H1 (cell line): ENCODE results near the gene BCL11A. TPM values are rescaled to one million over a fixed set of nuclear protein-coding genes. Genes with fewer than 3 reads are reported as not detected.

Experiments
- CTCF ChIA-PET: fragments of 300-600 bp; sonication (Branson Sonifier 250); formaldehyde crosslinking; loops from one replicate; lab custom pipeline; 2021; ENCODE audit not compliant: partially characterized antibody; lab: Charles Lee
- POLR2A ChIA-PET: fragments of 300-600 bp; sonication (Branson Sonifier 250); formaldehyde crosslinking; loops from one replicate; lab custom pipeline; 2021; ENCODE audit warnings: inconsistent platforms; ENCODE audit not compliant: partially characterized antibody; lab: Charles Lee
- DNase-seq, 2 experiments: peaks; one replicate each; pipeline versions ENCODE4 v3.0.0 to v3.0.0-alpha.2; 2010 to 2022; ENCODE audit warnings: low spot score in 2 of 2, low read depth in 1 of 2, mixed read lengths in 1 of 2
- FAIRE-seq: peaks from 2 replicates; lab custom pipeline; 2011; peaks lifted over from hg19 to GRCh38; lab: Jason Lieb, UNC
- H2AFZ ChIP-seq: 2 replicates; pipeline ENCODE4 v1.8.1; 2012; ENCODE audit warnings: low read length, inconsistent platforms
- H2AK5ac ChIP-seq: 2 replicates; pipeline ENCODE4 v1.6.1; 2013; ENCODE audit warnings: low read depth, low read length
- H2BK120ac ChIP-seq: replicated peaks from 2 replicates; pipeline ENCODE3; 2013; ENCODE audit warnings: low read depth, low read length, inconsistent platforms
- H2BK12ac ChIP-seq: 2 replicates; pipeline ENCODE4 v1.6.1; 2013; ENCODE audit warnings: low read depth, low read length
- H2BK15ac ChIP-seq: 2 replicates; pipeline ENCODE4 v1.6.1; 2013; ENCODE audit warnings: low read length
- H2BK20ac ChIP-seq: 2 replicates; pipeline ENCODE4 v1.6.1; 2013; ENCODE audit warnings: low read length
- H2BK5ac ChIP-seq: 2 replicates; pipeline ENCODE4 v1.6.1; 2013; ENCODE audit warnings: low read depth, low read length
- H3K14ac ChIP-seq: 2 replicates; pipeline ENCODE4 v1.6.1; 2013; ENCODE audit warnings: inconsistent platforms; ENCODE audit not compliant: insufficient read length
- H3K18ac ChIP-seq: 2 replicates; pipeline ENCODE4 v1.6.1; 2013; ENCODE audit warnings: low read length; ENCODE audit errors: extremely low read depth
- H3K23ac ChIP-seq: 2 replicates; pipeline ENCODE4 v1.6.1; 2013; ENCODE audit warnings: inconsistent platforms; ENCODE audit not compliant: insufficient read length
- H3K23me2 ChIP-seq: 2 replicates; pipeline ENCODE4 v1.6.1; 2013; ENCODE audit warnings: low read depth, low read length
- H3K27ac ChIP-seq: 2 replicates; pipeline ENCODE4 v1.6.1; 2011; ENCODE audit warnings: low read depth, low read length, inconsistent platforms
- H3K27me3 ChIP-seq, 4 experiments: replicated peaks in 1 of 4; 1 replicate in 1 of 4; 2 replicates in 3 of 4; pipeline versions ENCODE4 v1.6.1 to v1.8.1; 2011 to 2013; ENCODE audit warnings: low read length in 3 of 4, mild to moderate bottlenecking in 3 of 4, inconsistent platforms in 2 of 4, mixed read lengths in 2 of 4, moderate library complexity in 1 of 4; ENCODE audit not compliant: control insufficient read depth in 3 of 4, insufficient read depth in 3 of 4; ENCODE audit errors: extremely low read depth in 1 of 4
- H3K36me3 ChIP-seq, 4 experiments: 2 replicates each; pipeline versions ENCODE4 v1.6.1 to v1.8.1; 2011 to 2013; ENCODE audit warnings: mild to moderate bottlenecking in 4 of 4, low read length in 3 of 4, moderate library complexity in 2 of 4, control low read depth in 1 of 4, inconsistent platforms in 1 of 4; ENCODE audit not compliant: insufficient read depth in 4 of 4, control insufficient read depth in 2 of 4
- H3K4ac ChIP-seq: replicated peaks from 2 replicates; pipeline ENCODE3; 2013; ENCODE audit warnings: low read length, low read depth, mixed read lengths, inconsistent platforms; ENCODE audit not compliant: insufficient read length
- H3K4me1 ChIP-seq, 4 experiments: replicated peaks in 1 of 4; 1 replicate in 1 of 4; 2 replicates in 3 of 4; pipeline versions ENCODE4 v1.6.1 to v1.8.1; 2011 to 2013; ENCODE audit warnings: low read length in 3 of 4, inconsistent platforms in 2 of 4, mixed read lengths in 1 of 4; ENCODE audit not compliant: insufficient read depth in 4 of 4, control insufficient read depth in 3 of 4
- H3K4me2 ChIP-seq, 2 experiments: 2 replicates each; pipeline versions ENCODE4 v1.6.1 to v1.8.1; 2011 to 2013; ENCODE audit warnings: low read depth in 2 of 2, low read length in 2 of 2, control low read depth in 1 of 2, inconsistent platforms in 1 of 2, mild to moderate bottlenecking in 1 of 2; ENCODE audit not compliant: insufficient read depth in 1 of 2
- H3K4me3 ChIP-seq, 4 experiments: fragments of 200-600, 300-600 bp in 1 of 4; sonication (generic), shearing (Covaris generic), sonication (Bioruptor Twin) in 1 of 4; 2 replicates each; pipeline versions ENCODE4 v1.5.1 to v1.8.1; 2011 to 2016; ENCODE audit warnings: low read length in 4 of 4, low read depth in 3 of 4, control low read depth in 2 of 4, inconsistent platforms in 2 of 4, mild to moderate bottlenecking in 2 of 4, mixed read lengths in 1 of 4, moderate library complexity in 1 of 4; ENCODE audit not compliant: insufficient read depth in 2 of 4; ENCODE audit errors: extremely low read depth in 1 of 4
- H3K56ac ChIP-seq: replicated peaks from 2 replicates; pipeline ENCODE3; 2013; ENCODE audit warnings: low read depth, mild to moderate bottlenecking, mixed read lengths, low read length, inconsistent platforms; ENCODE audit not compliant: insufficient read length
- H3K79me1 ChIP-seq: 2 replicates; pipeline ENCODE4 v1.6.1; 2013; ENCODE audit warnings: low read depth, low read length, control low read depth
- H3K79me2 ChIP-seq, 2 experiments: 2 replicates each; pipeline versions ENCODE4 v1.6.1 to v1.8.1; 2012 to 2013; ENCODE audit warnings: low read length in 2 of 2, mild to moderate bottlenecking in 2 of 2, inconsistent platforms in 1 of 2; ENCODE audit not compliant: insufficient read depth in 2 of 2, control insufficient read depth in 1 of 2
- H3K9ac ChIP-seq, 4 experiments: replicated peaks in 1 of 4; 1 replicate in 1 of 4; 2 replicates in 3 of 4; pipeline versions ENCODE4 v1.6.1 to v1.8.1; 2011 to 2013; ENCODE audit warnings: low read depth in 3 of 4, low read length in 3 of 4, control low read depth in 2 of 4, mild to moderate bottlenecking in 2 of 4, moderate library complexity in 2 of 4, inconsistent platforms in 1 of 4; ENCODE audit errors: extremely low read depth in 1 of 4
- H3K9me3 ChIP-seq, 2 experiments: 2 replicates each; pipeline versions ENCODE4 v1.6.1 to v1.8.1; 2012 to 2013; ENCODE audit warnings: mild to moderate bottlenecking in 2 of 2, moderate library complexity in 2 of 2, control low read depth in 1 of 2, inconsistent platforms in 1 of 2, low read depth in 1 of 2, low read length in 1 of 2, mixed read lengths in 1 of 2; ENCODE audit not compliant: insufficient read depth in 2 of 2
- H4K20me1 ChIP-seq, 2 experiments: replicated peaks in 1 of 2; 2 replicates each; pipeline versions ENCODE3 to v1.8.1; 2011 to 2013; ENCODE audit warnings: inconsistent platforms in 2 of 2, low read length in 2 of 2, mild to moderate bottlenecking in 1 of 2; ENCODE audit not compliant: insufficient read depth in 2 of 2, control insufficient read depth in 1 of 2
- H4K5ac ChIP-seq: 2 replicates; pipeline ENCODE4 v1.6.1; 2013; ENCODE audit warnings: low read length, low read depth, mixed read lengths, inconsistent platforms; ENCODE audit not compliant: insufficient read length
- H4K8ac ChIP-seq: 2 replicates; pipeline ENCODE4 v1.8.0; 2013; ENCODE audit warnings: mild to moderate bottlenecking, moderate library complexity, low read length, inconsistent platforms; ENCODE audit not compliant: insufficient read depth; ENCODE audit errors: extremely low read depth
- H4K91ac ChIP-seq: replicated peaks from 2 replicates; pipeline ENCODE3; 2013; ENCODE audit warnings: low read length, mixed read lengths, inconsistent platforms; ENCODE audit not compliant: insufficient read length
- CREB1 ChIP-seq: IDR thresholded peaks from 2 replicates; pipeline ENCODE4 v1.6.1; 2012; ENCODE audit warnings: inconsistent platforms
- HDAC2 ChIP-seq, 2 experiments: fragments of 300-600 bp in 1 of 2; sonication (generic) in 1 of 2; IDR thresholded peaks; 2 replicates each; pipeline ENCODE4 v1.6.1; 2011 to 2012; ENCODE audit warnings: low read depth in 2 of 2, low read length in 2 of 2, mild to moderate bottlenecking in 2 of 2, moderate library complexity in 2 of 2, borderline replicate concordance in 1 of 2, inconsistent platforms in 1 of 2
- MAFK ChIP-seq: IDR thresholded peaks from 2 replicates; pipeline ENCODE4 v1.6.1; 2012; ENCODE audit warnings: low read depth, mild to moderate bottlenecking, improper control_type of control experiment, low read length
- RFX5 ChIP-seq: IDR thresholded peaks from 2 replicates; pipeline ENCODE4 v1.6.1; 2011; ENCODE audit warnings: low read depth, low read length, improper control_type of control experiment, borderline replicate concordance
- RXRA ChIP-seq: IDR thresholded peaks from 2 replicates; pipeline ENCODE4 v1.6.1; 2011; ENCODE audit warnings: low read depth, mild to moderate bottlenecking, low read length, moderate library complexity; ENCODE audit not compliant: insufficient read depth
- SIN3A ChIP-seq, 2 experiments: IDR thresholded peaks in 1 of 2; conservative IDR thresholded peaks in 1 of 2; 2 replicates each; pipeline ENCODE4 v1.6.1; 2011 to 2012; ENCODE audit warnings: low read length in 2 of 2, improper control_type of control experiment in 1 of 2, low read depth in 1 of 2, mild to moderate bottlenecking in 1 of 2
- SIRT6 ChIP-seq: IDR thresholded peaks from one replicate; pipeline ENCODE4 v1.7.1; 2012; ENCODE audit warnings: low read length, inconsistent platforms
- TBP ChIP-seq: IDR thresholded peaks from 2 replicates; pipeline ENCODE4 v1.6.1; 2011; ENCODE audit warnings: low read depth, low read length, improper control_type of control experiment
- WGBS, 2 experiments: shearing (Covaris generic) in 1 of 2; methylation state at CpG; one replicate each; pipeline versions ENCODE4 v1.1.6 to v1.1.7; 2013 to 2015; ENCODE audit warnings: low lambda C conversion rate in 2 of 2, mixed read lengths in 2 of 2, inconsistent platforms in 1 of 2, low coverage in 1 of 2, missing lambda C conversion rate in 1 of 2; ENCODE audit not compliant: insufficient replicate concordance in 2 of 2, insufficient coverage in 1 of 2, insufficient read length in 1 of 2; ENCODE audit errors: extremely low coverage in 1 of 2, missing lambda C conversion rate in 1 of 2; 5-methylcytosine and 5-hydroxymethylcytosine counted together
- polyA plus RNA-seq, 7 experiments: library from polyadenylated mRNA; depleted of rRNA in 3 of 7; stranded (reverse) in 5 of 7; unstranded in 2 of 7; fragments of >200 nt in 5 of 7; fragments of 200-250 nt in 2 of 7; gene quantifications; 1 replicate in 5 of 7; 2 replicates in 1 of 7; 4 replicates in 1 of 7; pipeline versions ENCODE4 v1.2.1 to v1.2.3, GENCODE V29; 2011 to 2013; ENCODE audit warnings: missing spikeins in 2 of 7, mixed read lengths in 2 of 7
- total RNA-seq: library from RNA; stranded (reverse); fragmentation: NEBNext Ultra II Directional; extraction: Animal tissue kit (Norgen Biotek cat#: 25700); gene quantifications from 2 replicates; pipeline ENCODE4 v1.2.1, GENCODE V29; 2021
- TF ChIP-seq, protein P1 (sequence below): IDR thresholded peaks from 2 replicates; pipeline ENCODE4 v1.6.1; 2011; ENCODE audit warnings: low read length, improper control_type of control experiment
- TF ChIP-seq, protein P2 (sequence below): IDR thresholded peaks from 2 replicates; pipeline ENCODE4 v1.6.1; 2012; ENCODE audit warnings: inconsistent platforms

Gene BCL11A
- total and polyA plus RNA-seq, 2 of the 8 experiments (the other 6 are each of a cell fraction or from before 2014, with no cell fraction given): 11.9 to 59.3 TPM

DNA sequence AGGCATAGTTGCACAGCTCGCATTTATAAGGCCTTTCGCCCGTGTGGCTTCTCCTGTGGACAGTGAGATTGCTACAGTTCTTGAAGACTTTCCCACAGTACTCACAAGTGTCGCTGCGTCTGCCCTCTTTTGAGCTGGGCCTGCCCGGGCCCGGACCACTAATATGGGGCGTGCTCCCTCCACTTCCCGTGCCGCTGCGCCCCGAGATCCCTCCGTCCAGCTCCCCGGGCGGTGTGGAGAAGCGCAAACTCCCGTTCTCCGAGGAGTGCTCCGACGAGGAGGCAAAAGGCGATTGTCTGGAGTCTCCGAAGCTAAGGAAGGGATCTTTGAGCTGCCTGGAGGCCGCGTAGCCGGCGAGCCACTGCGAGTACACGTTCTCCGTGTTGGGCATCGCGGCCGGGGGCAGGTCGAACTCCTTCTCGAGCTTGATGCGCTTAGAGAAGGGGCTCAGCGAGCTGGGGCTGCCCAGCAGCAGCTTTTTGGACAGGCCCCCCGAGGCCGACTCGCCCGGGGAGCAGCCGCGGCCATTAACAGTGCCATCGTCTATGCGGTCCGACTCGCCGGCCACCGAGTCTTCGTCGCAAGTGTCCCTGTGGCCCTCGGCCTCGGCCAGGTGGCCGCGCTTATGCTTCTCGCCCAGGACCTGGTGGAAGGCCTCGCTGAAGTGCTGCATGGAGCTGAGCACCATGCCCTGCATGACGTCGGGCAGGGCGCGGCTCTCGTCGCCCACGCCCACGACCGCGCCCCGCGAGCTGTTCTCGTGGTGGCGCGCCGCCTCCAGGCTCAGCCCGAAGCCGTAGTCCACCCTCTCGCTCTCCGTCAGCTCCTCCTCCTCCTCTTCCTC, 92.7 kb downstream of the BCL11A start:
- Histone ChIP-seq H4K5ac (no peak overlapping the region), H3K4me1 (no peaks in the 10 kb centered on the region; a peak in 1 of 7 replicates), H3K79me1 (no peaks in the 10 kb centered on the region; the same call in 1 of the 2 replicates), H2AK5ac (no peak overlapping the region), H3K4me3 (no peak overlapping the region), H3K27me3 (no peaks in the 10 kb centered on the region), H3K4ac (no peak overlapping the region), H2BK5ac (peak overlapping the region; percentile 37; the same call in 1 of the 2 replicates), H4K91ac (no peak overlapping the region), H2BK20ac (no peak overlapping the region), H3K56ac (no peak overlapping the region), H2BK12ac (no peak overlapping the region), H3K23ac (no peak overlapping the region), H3K23me2 (no peaks in the 10 kb centered on the region), H3K4me2 (no peak overlapping the region), H3K14ac (no peak overlapping the region), H3K9me3 (no peaks in the 10 kb centered on the region), H3K18ac (no peak overlapping the region), H3K9ac (no peak overlapping the region), H2BK120ac (no peak overlapping the region), H4K8ac (no peak overlapping the region), H3K79me2 (peaks cover 0 to 27% of the 10 kb centered on the region in 2 experiments; a peak in 2 of 4 replicates), H4K20me1 (peaks cover 1% of the 10 kb centered on the region in 2 experiments), H3K27ac (no peak overlapping the region), H2AFZ (no peak overlapping the region), H2BK15ac (no peak overlapping the region), H3K36me3 (peaks cover 0 to 30% (median 12%) of the 10 kb centered on the region in 4 experiments; a peak in 5 of 8 replicates)
- POLR2A ChIA-PET: interaction anchor here (1.1 to 1.3 kb wide), 3 partner anchors 13 to 89 kb away, joined by 3 read pairs; no protein-coding TSS in a partner anchor
- FAIRE-seq: no peak
- CTCF ChIA-PET: interaction anchor here (0.7 to 1.3 kb wide), 7 partner anchors 9 to 89 kb away, joined by 3 to 6 read pairs (median 3); no protein-coding TSS in a partner anchor
- 96% methylated on average over 76 of the region's 76 CpGs; no CpG with 5 or more reads in 1 of the 2 experiments for WGBS, 2 experiments
- no peak for DNase-seq
- TF ChIP-seq SIRT6 (no peak), RXRA (no peak), HDAC2 (IDR thresholded peaks at IDR 0.05; ENCODE audit: borderline replicate concordance in 1 of 2, low read depth in 2 of 2, low read length in 2 of 2) (no peak), MAFK (no peak), RFX5 (no peak), CREB1 (no peak), TBP (no peak), SIN3A (conservative IDR thresholded peaks at IDR 0.05 in 1 of 2, IDR thresholded peaks at IDR 0.05 in 1 of 2; ENCODE audit: low read depth in 1 of 2, low read length in 2 of 2) (no peak)
- TF ChIP-seq, protein P1, sequence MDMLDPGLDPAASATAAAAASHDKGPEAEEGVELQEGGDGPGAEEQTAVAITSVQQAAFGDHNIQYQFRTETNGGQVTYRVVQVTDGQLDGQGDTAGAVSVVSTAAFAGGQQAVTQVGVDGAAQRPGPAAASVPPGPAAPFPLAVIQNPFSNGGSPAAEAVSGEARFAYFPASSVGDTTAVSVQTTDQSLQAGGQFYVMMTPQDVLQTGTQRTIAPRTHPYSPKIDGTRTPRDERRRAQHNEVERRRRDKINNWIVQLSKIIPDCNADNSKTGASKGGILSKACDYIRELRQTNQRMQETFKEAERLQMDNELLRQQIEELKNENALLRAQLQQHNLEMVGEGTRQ: no peak
- TF ChIP-seq, protein P2, sequence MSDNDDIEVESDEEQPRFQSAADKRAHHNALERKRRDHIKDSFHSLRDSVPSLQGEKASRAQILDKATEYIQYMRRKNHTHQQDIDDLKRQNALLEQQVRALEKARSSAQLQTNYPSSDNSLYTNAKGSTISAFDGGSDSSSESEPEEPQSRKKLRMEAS: no peak
